NCI-H2196 treated with DMSO at 0.1 percent for 48 hours (cell line): Measurements from ENCODE around the gene SRP14.
"Not testable (repeated sequence)": the region's sequence is repeated elsewhere in the genome, so short reads cannot be mapped to it uniquely, and the experiment has no call there.

Experiments
- DNase-seq: peaks from one replicate; lab custom pipeline; 2025; ENCODE audit not compliant: unreplicated experiment; lab: John Stamatoyannopoulos, UW

Gene SRP14

GRCh38 chr15:39992953-39993352, 46.0 kb downstream of the SRP14 start:
- not testable (repeated sequence) for DNase-seq

- DNase-seq: no peak
Observed at GRCh38 chr15:39990706-39991105, 48.3 kb downstream of the SRP14 start.

GRCh38 chr15:39987821-39988220, 51.2 kb downstream of the SRP14 start:
- no peak for DNase-seq
